ENCODE data around the gene DDX3X.

The DDX3X gene

GRCh38 chrX:41409006-41409405, 75.0 kb downstream of the DDX3X start:
- TF ChIP-seq RAD21 (IDR thresholded peaks at IDR 0.05; ENCODE audit: low read depth) (no peak), TEAD4 (IDR thresholded peaks at IDR 0.05) (no peak), EP300 (IDR thresholded peaks at IDR 0.05; ENCODE audit: borderline replicate concordance) (no peak), EGR1 (IDR thresholded peaks at IDR 0.05) (no peak), MAX (IDR thresholded peaks at IDR 0.05) (no peak), USF1 (IDR thresholded peaks at IDR 0.05) (no peak), ZBTB7A (IDR thresholded peaks at IDR 0.05; ENCODE audit: low read depth) (no peak), TAF1 (IDR thresholded peaks at IDR 0.05; ENCODE audit: low read depth) (no peak), CEBPB (IDR thresholded peaks at IDR 0.05) (no peak), NFIC (IDR thresholded peaks at IDR 0.05) (no peak), TCF12 (IDR thresholded peaks at IDR 0.05; ENCODE audit: low read depth) (no peak)
- TF ChIP-seq, protein P1, sequence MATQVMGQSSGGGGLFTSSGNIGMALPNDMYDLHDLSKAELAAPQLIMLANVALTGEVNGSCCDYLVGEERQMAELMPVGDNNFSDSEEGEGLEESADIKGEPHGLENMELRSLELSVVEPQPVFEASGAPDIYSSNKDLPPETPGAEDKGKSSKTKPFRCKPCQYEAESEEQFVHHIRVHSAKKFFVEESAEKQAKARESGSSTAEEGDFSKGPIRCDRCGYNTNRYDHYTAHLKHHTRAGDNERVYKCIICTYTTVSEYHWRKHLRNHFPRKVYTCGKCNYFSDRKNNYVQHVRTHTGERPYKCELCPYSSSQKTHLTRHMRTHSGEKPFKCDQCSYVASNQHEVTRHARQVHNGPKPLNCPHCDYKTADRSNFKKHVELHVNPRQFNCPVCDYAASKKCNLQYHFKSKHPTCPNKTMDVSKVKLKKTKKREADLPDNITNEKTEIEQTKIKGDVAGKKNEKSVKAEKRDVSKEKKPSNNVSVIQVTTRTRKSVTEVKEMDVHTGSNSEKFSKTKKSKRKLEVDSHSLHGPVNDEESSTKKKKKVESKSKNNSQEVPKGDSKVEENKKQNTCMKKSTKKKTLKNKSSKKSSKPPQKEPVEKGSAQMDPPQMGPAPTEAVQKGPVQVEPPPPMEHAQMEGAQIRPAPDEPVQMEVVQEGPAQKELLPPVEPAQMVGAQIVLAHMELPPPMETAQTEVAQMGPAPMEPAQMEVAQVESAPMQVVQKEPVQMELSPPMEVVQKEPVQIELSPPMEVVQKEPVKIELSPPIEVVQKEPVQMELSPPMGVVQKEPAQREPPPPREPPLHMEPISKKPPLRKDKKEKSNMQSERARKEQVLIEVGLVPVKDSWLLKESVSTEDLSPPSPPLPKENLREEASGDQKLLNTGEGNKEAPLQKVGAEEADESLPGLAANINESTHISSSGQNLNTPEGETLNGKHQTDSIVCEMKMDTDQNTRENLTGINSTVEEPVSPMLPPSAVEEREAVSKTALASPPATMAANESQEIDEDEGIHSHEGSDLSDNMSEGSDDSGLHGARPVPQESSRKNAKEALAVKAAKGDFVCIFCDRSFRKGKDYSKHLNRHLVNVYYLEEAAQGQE (IDR thresholded peaks at IDR 0.05; ENCODE audit: low read depth), result no peak

- peak; percentile 48 for TF ChIP-seq NFIC (IDR thresholded peaks at IDR 0.05)
- TF ChIP-seq, protein P1 (IDR thresholded peaks at IDR 0.05; ENCODE audit: low read depth), result no peak
Measured at GRCh38 chrX:41412261-41413081, 78.5 kb downstream of the DDX3X start.

Measured in Ishikawa (cell line).